Uterus (tissue), 4 donors: ENCODE results near the gene AEBP1. TPM values are rescaled to one million over a fixed set of nuclear protein-coding genes. Genes with fewer than 3 reads are reported as not detected.
"Not testable (repeated sequence)": the region's sequence is repeated elsewhere in the genome, so short reads cannot be mapped to it uniquely, and the experiment has no call there.

Experiments used
- DNase-seq, 2 donors: peaks; one replicate each; pipeline ENCODE4 v3.0.0-alpha.2; 2019 to 2020
- H3K27ac ChIP-seq, 2 donors: fragments of 200-600 bp; sonication (generic); 1 replicate in 1 of 2; 2 replicates in 1 of 2; pipeline ENCODE4 v1.5.1; 2016 to 2018
- H3K27me3 ChIP-seq, 2 donors: fragments of 200-600 bp; sonication (generic); one replicate each; pipeline ENCODE4 v1.5.1; 2018 to 2019; ENCODE audit warnings: control low read depth in 1 of 2
- H3K36me3 ChIP-seq, 2 donors: fragments of 200-600 bp; sonication (generic); one replicate each; pipeline ENCODE4 v1.5.1; 2019; ENCODE audit warnings: control low read depth in 1 of 2
- H3K4me1 ChIP-seq, 2 donors: fragments of 200-600 bp; sonication (generic); one replicate each; pipeline ENCODE4 v1.5.1; 2018 to 2019; ENCODE audit warnings: control low read depth in 1 of 2
- H3K4me3 ChIP-seq, 2 donors: fragments of 200-600 bp; sonication (generic); 1 replicate in 1 of 2; 2 replicates in 1 of 2; pipeline ENCODE4 v1.5.1; 2018 to 2019; ENCODE audit warnings: mild to moderate bottlenecking in 1 of 2
- H3K9me3 ChIP-seq, 2 donors: fragments of 200-600 bp; sonication (generic); one replicate each; pipeline ENCODE4 v1.5.1; 2019; ENCODE audit warnings: control low read depth in 1 of 2
- POLR2A ChIP-seq, 2 donors: fragments of 450-650 bp; IDR thresholded peaks; one replicate each; pipeline ENCODE4 v1.6.1; 2016; ENCODE audit warnings: antibody characterized with exemption in 2 of 2, mild to moderate bottlenecking in 1 of 2, moderate library complexity in 1 of 2
- intact Hi-C: fragments of 100-400 bp; cut with DNase I; formaldehyde crosslinking; loops from one replicate; pipeline ENCODE4 v1.15.1; 2023; ENCODE audit warnings: low total_unique reads
- total RNA-seq, 4 donors: library from RNA; depleted of rRNA in 3 of 4; stranded (reverse); fragments of >200 nt in 3 of 4; gene quantifications; one replicate each; pipeline versions ENCODE4 v1.1.0 to v1.2.4, GENCODE V29; 2014 to 2023
- TF ChIP-seq, protein P1 (sequence below), 4 experiments: fragments of 200-600 bp in 2 of 4; fragments of 450-650 bp in 2 of 4; sonication (generic) in 2 of 4; IDR thresholded peaks; one replicate each; pipeline ENCODE4 v1.5.1; 2016 to 2019; ENCODE audit warnings: antibody characterized with exemption in 4 of 4, mild to moderate bottlenecking in 2 of 4, moderate library complexity in 1 of 4
- donor health status: DM: yes; HTN: yes; CAD: no.

AEBP1 gene
- total RNA-seq, 4 donors from 2014 or later = 88.9 to 395 (median 303) TPM

DNA sequence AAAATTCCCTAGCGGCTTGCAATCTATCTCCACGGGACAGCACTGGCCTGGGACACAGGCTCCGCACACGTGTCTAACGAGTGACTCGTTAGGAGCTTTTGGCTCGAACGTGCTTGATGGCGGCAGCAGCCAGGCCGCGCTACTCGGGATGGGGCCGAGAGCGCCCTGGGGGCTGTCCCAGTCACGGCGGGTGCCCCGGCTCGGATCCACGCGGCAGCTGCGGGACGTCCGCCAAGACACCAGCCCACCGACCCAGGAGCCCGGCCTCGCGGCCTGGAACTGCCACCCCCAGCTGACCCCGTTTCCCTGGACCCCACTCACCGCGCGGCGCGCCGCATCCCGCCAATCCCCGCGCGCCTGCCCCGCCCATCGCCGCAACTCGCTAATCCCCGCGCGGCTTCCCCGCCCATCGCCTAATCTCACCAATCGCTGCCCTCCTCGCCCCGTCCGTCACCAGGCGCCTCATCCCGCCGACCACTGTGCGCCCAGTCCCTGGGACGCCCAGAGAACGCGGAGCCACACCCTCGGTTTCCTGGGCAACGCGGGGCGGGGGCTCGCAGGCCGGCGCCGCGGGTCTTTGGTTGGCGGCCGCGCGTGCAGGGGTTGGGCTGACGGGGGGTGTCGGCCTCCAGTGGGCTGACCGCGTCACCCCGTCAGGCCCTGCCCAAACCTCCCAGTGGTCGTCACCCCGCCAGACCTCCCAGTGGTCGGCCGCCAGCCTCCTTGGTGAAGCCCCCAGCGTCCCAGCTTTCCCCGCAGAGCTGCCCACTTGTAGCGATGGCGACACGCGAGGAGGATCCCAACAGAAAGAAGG is 19.3 kb downstream of the AEBP1 start, which contains the start of gene POLD2:
TSS of gene POLD2 (minus strand) at position 359 of the 814 bp plus-strand sequence. CDS start 1,495 bp downstream, outside the sequence.
- peak within 1 kb of the TSS; percentile 77 to 95 for H3K27ac ChIP-seq
- no peaks in the 10 kb centered on the region for H3K9me3 ChIP-seq
- intact Hi-C loops = no loop called here
- H3K4me3 ChIP-seq = peak within 1 kb of the TSS; percentile 56 to 97
- H3K27me3 ChIP-seq = no peaks in the 10 kb centered on the region
- no peaks in the 10 kb centered on the region for H3K36me3 ChIP-seq
- DNase-seq = peak; percentile 97 to 99
- TF ChIP-seq POLR2A (IDR thresholded peaks at IDR 0.05) = peak in 1 of 2 donors; percentile 75
- TF ChIP-seq, protein P1, sequence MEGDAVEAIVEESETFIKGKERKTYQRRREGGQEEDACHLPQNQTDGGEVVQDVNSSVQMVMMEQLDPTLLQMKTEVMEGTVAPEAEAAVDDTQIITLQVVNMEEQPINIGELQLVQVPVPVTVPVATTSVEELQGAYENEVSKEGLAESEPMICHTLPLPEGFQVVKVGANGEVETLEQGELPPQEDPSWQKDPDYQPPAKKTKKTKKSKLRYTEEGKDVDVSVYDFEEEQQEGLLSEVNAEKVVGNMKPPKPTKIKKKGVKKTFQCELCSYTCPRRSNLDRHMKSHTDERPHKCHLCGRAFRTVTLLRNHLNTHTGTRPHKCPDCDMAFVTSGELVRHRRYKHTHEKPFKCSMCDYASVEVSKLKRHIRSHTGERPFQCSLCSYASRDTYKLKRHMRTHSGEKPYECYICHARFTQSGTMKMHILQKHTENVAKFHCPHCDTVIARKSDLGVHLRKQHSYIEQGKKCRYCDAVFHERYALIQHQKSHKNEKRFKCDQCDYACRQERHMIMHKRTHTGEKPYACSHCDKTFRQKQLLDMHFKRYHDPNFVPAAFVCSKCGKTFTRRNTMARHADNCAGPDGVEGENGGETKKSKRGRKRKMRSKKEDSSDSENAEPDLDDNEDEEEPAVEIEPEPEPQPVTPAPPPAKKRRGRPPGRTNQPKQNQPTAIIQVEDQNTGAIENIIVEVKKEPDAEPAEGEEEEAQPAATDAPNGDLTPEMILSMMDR (IDR thresholded peaks at IDR 0.05) = no peak
- peaks cover 0 to 3% of the 10 kb centered on the region in 2 donors for H3K4me1 ChIP-seq

DNA sequence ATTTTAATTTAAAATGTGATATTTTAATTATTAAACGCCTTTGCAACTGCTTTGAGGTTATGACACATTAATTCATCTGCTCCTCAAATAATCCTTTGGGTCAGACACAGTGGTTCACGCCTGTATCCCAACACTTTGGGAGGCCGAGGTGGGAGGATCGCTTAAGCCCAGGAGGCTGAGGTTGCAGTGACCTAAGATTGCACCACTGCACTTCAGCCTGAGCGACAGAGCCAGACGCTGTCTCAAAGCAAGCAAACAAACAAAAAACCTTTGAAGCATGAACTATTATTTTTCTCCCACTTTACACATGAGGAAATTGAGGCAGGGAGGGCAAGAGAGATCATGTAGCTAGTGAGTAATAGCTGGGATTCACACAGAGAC is 20.7 kb downstream of the AEBP1 start:
- DNase-seq = no peak
- Histone ChIP-seq H3K4me1 (peaks cover 0 to 3% of the 10 kb centered on the region in 2 donors), H3K4me3 (no peak overlapping the region), H3K36me3 (no peaks in the 10 kb centered on the region), H3K27me3 (no peaks in the 10 kb centered on the region), H3K9me3 (no peaks in the 10 kb centered on the region), H3K27ac (no peak overlapping the region)
- TF ChIP-seq, protein P1 (IDR thresholded peaks at IDR 0.05) = no peak
- no peak for TF ChIP-seq POLR2A (IDR thresholded peaks at IDR 0.05)
- intact Hi-C loops = no loop called here

DNA sequence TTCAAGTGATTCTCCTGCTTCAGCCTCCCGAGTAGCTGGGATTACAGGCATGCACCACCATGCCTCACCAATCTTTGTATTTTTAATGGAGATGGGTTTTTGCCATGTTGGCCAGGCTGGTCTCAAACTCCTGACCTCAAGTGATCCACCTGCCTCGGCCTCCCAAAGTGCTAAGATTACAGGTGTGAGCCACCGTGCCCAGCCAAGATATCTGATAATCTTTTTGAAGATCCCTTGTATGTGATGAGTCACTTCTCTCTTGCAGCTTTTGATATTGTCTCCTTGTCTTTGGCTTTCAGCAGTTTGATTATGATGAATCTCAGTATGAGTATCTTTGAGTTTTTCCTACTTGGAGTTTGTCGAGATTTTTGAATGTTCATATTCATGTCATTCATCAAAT is 22.4 kb downstream of the AEBP1 start:
- intact Hi-C loops, H3K27ac ChIP-seq, H3K36me3 ChIP-seq, H3K27me3 ChIP-seq, H3K9me3 ChIP-seq, H3K4me3 ChIP-seq, H3K4me1 ChIP-seq, DNase-seq: not testable (repeated sequence)

DNA sequence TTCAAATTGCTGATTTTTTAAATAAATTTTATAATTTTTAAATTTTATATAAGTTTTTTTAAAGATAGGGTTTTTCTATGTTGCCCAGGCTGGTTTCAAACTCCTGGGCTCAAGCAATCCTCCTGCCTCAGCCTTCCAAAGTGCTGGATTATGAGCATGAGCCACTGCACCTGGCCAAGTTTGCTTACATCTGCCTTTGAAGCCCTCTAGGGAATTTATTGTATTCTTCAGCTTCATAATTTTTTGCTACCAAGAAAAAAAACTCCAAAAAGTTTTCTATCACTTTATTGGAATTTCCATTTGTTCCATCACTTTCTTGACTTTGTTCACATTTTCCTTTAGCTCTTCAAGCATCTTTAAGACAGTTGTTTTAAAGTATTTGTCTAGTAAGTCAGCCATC is 23.0 kb downstream of the AEBP1 start:
- H3K4me1 ChIP-seq = no peaks in the 10 kb centered on the region
- no peak overlapping the region for H3K27ac ChIP-seq
- H3K9me3 ChIP-seq = no peaks in the 10 kb centered on the region
- no peak for DNase-seq
- H3K4me3 ChIP-seq = no peak overlapping the region
- H3K27me3 ChIP-seq = no peaks in the 10 kb centered on the region
- intact Hi-C loops = no loop called here
- TF ChIP-seq, protein P1 (IDR thresholded peaks at IDR 0.05) = no peak
- no peak for TF ChIP-seq POLR2A (IDR thresholded peaks at IDR 0.05)
- no peaks in the 10 kb centered on the region for H3K36me3 ChIP-seq

DNA sequence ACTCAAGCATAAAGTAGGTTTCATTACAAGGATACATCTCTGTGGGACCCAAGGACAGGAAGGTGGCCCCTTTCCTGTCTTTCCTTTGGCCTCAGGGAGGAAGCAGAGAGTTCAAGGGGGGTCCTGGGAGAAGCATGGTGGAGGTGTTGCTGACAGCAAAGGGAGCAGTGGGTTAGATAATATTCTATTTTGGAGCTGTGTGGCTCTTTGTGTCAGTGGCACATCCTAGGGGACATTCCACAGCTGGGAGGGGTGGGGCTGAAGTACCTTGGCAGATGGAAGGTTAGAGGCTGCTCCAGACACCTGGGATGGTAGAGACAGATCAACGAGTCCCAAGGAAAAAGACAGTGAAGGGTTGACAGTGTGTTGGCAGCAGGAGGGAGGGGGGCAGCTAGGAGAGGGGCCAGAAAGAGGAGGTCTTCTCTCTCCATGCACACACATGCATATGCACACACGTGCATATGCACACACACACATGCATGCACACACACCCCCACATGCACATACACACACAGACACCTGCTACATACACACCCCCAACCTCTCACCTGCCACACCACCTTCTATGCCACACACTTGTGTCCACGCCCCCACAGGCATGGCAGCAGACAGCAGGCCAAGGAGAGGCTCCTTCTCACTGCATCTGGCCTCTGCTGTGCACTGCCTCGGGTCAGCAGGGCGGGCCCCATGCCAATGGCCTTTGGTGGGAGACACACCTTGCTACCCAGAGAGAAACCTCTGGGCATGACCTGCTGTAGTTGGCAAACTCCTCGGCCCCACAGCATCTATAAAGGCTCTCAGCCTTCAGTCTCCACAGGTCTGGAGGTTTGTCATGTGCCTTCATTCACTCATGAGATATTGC is 24.8 kb downstream of the AEBP1 start:
- Histone ChIP-seq H3K36me3 (no peaks in the 10 kb centered on the region), H3K27ac (no peak overlapping the region), H3K4me3 (no peak overlapping the region), H3K9me3 (no peaks in the 10 kb centered on the region), H3K4me1 (no peaks in the 10 kb centered on the region), H3K27me3 (no peaks in the 10 kb centered on the region)
- no peak for DNase-seq
- intact Hi-C loops = no loop called here
- TF ChIP-seq POLR2A (IDR thresholded peaks at IDR 0.05) = no peak
- TF ChIP-seq, protein P1 (IDR thresholded peaks at IDR 0.05) = no peak
